ENCODE results near the gene PMPCB. TPM values are rescaled to one million over a fixed set of nuclear protein-coding genes. Genes with fewer than 3 reads are reported as not detected.

PMPCB gene
- total and polyA plus RNA-seq, 10 of the 15 experiments (the other 5 are each of a cell fraction or from before 2014, with no cell fraction given) = 70.3 to 163 (median 102) TPM

DNA sequence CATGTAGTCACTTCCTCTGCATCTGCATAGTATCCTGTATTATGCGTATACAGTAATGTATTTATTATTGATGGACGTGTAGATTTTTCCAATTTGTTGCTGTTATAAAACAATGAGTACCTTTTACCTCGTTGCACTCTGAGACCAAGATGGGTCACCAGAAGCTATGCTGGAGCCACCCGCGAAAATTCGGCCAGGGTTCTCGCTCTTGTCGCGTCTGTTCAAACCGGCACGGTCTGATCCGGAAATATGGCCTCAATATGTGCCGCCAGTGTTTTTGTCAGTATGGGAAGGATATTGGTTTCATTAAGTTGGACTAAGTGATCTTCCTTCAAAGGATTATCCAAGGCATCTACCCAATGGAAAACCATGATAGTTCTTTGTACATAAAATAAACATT lies 51.2 kb downstream of the PMPCB start (continued):
- TF ChIP-seq NFIC (IDR thresholded peaks at IDR 0.05; ENCODE audit: low read depth, low read length) (no peak), ZNF207 (IDR thresholded peaks at IDR 0.05; ENCODE audit: borderline replicate concordance) (no peak), WRNIP1 (IDR thresholded peaks at IDR 0.05; ENCODE audit: borderline replicate concordance, low read depth, low read length) (no peak), YY1 (IDR thresholded peaks at IDR 0.05; ENCODE audit: low read depth, low read length) (no peak), PAX5 (IDR thresholded peaks at IDR 0.05; ENCODE audit: borderline replicate concordance, low read depth, low read length) (no peak), RELA (IDR thresholded peaks at IDR 0.05; ENCODE audit: borderline replicate concordance, partially characterized antibody) (no peak), ZNF217 (IDR thresholded peaks at IDR 0.05) (no peak), FOS (IDR thresholded peaks at IDR 0.05; ENCODE audit: borderline replicate concordance, extremely low read depth, insufficient read length) (no peak), CBFB (IDR thresholded peaks at IDR 0.05; ENCODE audit: low read depth) (no peak)
- TF ChIP-seq, protein P1, sequence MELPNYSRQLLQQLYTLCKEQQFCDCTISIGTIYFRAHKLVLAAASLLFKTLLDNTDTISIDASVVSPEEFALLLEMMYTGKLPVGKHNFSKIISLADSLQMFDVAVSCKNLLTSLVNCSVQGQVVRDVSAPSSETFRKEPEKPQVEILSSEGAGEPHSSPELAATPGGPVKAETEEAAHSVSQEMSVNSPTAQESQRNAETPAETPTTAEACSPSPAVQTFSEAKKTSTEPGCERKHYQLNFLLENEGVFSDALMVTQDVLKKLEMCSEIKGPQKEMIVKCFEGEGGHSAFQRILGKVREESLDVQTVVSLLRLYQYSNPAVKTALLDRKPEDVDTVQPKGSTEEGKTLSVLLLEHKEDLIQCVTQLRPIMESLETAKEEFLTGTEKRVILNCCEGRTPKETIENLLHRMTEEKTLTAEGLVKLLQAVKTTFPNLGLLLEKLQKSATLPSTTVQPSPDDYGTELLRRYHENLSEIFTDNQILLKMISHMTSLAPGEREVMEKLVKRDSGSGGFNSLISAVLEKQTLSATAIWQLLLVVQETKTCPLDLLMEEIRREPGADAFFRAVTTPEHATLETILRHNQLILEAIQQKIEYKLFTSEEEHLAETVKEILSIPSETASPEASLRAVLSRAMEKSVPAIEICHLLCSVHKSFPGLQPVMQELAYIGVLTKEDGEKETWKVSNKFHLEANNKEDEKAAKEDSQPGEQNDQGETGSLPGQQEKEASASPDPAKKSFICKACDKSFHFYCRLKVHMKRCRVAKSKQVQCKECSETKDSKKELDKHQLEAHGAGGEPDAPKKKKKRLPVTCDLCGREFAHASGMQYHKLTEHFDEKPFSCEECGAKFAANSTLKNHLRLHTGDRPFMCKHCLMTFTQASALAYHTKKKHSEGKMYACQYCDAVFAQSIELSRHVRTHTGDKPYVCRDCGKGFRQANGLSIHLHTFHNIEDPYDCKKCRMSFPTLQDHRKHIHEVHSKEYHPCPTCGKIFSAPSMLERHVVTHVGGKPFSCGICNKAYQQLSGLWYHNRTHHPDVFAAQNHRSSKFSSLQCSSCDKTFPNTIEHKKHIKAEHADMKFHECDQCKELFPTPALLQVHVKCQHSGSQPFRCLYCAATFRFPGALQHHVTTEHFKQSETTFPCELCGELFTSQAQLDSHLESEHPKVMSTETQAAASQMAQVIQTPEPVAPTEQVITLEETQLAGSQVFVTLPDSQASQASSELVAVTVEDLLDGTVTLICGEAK (IDR thresholded peaks at IDR 0.05; ENCODE audit: borderline replicate concordance) = no peak

Measured in GM12878 (cell line).